Upper lobe of left lung (tissue), 4 donors: ENCODE results near the gene IRF3.

Experiments
- CTCF ChIP-seq, 6 experiments: fragments of 450-650 bp in 4 of 6; fragments of 200-600 bp in 2 of 6; sonication (generic) in 2 of 6; IDR thresholded peaks; one replicate each; pipeline ENCODE4 v1.5.1; 2016 to 2019; ENCODE audit warnings: antibody characterized with exemption in 6 of 6
- EP300 ChIP-seq, 4 donors: sonication (generic); formaldehyde crosslinking; IDR thresholded peaks; one replicate each; pipeline ENCODE4 v1.5.1; 2017; ENCODE audit warnings: antibody characterized with exemption in 4 of 4, control low read depth in 2 of 4
- POLR2A ChIP-seq, 4 donors: fragments of 450-650 bp; IDR thresholded peaks; one replicate each; pipeline ENCODE4 v1.5.1; 2016 to 2017; ENCODE audit warnings: antibody characterized with exemption in 4 of 4, mild to moderate bottlenecking in 2 of 4

GRCh38 chr19:49690656-49691242 is 25.1 kb upstream of the IRF3 start, which contains the start of gene CPT1C:
- TF ChIP-seq CTCF (IDR thresholded peaks at IDR 0.05) (no peak), EP300 (IDR thresholded peaks at IDR 0.05) (no peak), POLR2A (IDR thresholded peaks at IDR 0.05) (peak in 2 of 4 donors; percentile 34 to 41)
